Tibial nerve (tissue), 4 donors: Measurements from ENCODE around the gene TMEM233.

Experiments used
- CTCF ChIP-seq, 5 experiments: fragments of 200-600 bp in 3 of 5; fragments of 450-650 bp in 2 of 5; sonication (generic) in 3 of 5; IDR thresholded peaks; one replicate each; pipeline ENCODE4 v1.5.1; 2016 to 2019; ENCODE audit warnings: antibody characterized with exemption in 5 of 5, mild to moderate bottlenecking in 3 of 5, moderate library complexity in 2 of 5
- EP300 ChIP-seq, 2 donors: sonication (generic); formaldehyde crosslinking; IDR thresholded peaks; one replicate each; pipeline ENCODE4 v1.6.1; 2017; ENCODE audit warnings: antibody characterized with exemption in 2 of 2, mild to moderate bottlenecking in 1 of 2

- no peak for TF ChIP-seq CTCF (IDR thresholded peaks at IDR 0.05)
- TF ChIP-seq EP300 (IDR thresholded peaks at IDR 0.05) = no peak
Observed at GRCh38 chr12:119686776-119687175, 93.2 kb downstream of the TMEM233 start.
